NCI-H226 (cell line): ENCODE results near the gene ATG101.

ENCODE experiments used
- DNase-seq: peaks from one replicate; pipeline ENCODE4 v3.0.0-alpha.2; 2015

Gene ATG101, protein sequence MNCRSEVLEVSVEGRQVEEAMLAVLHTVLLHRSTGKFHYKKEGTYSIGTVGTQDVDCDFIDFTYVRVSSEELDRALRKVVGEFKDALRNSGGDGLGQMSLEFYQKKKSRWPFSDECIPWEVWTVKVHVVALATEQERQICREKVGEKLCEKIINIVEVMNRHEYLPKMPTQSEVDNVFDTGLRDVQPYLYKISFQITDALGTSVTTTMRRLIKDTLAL

DNA sequence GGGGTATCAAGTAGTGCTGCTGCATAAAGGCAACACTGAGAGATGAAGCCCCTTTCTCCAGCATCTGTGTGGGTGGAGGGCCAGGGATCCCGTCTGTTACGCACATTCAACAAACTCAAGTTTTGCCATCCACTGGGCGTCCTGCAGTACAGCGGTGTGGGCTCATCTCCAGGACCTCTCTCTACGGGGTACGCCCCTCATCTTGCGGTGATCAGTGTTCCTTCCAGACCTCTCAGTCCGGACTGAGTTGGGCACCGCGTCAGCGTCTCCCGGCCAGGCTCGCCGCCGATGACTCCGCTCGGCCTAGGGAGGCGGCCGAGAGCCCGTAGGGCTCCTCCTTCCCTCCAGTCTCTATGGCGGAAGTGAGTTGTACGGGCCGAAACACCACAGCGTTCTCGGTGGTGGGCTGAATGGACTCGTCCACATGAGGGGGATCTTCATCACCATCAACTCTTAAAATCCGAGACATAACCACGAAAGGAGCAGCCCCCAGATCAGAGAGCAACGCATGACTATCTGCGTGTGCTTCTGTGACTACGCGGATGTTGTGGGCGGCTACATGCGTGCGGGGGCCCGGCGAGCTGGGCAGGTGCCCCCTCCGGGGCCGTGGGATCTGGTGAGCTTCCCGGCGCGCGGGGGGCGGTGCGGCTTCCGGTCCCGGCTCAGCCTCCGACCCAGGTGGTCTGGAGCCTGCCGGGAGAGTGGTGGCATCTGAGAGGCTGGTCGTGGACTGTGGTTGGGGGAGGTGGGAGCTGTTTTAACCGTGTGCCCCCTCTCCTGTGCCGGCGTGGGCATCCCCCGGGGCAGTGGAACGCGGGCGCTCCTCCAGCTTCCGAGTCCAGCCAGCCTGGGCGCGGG is at the start of gene ATG101:
Gene ATG101, plus strand, starts transcription at position 652 of the 858 bp plus-strand sequence. CDS start 3,673 bp downstream, outside the sequence.
- peak; percentile 95 for DNase-seq

DNA sequence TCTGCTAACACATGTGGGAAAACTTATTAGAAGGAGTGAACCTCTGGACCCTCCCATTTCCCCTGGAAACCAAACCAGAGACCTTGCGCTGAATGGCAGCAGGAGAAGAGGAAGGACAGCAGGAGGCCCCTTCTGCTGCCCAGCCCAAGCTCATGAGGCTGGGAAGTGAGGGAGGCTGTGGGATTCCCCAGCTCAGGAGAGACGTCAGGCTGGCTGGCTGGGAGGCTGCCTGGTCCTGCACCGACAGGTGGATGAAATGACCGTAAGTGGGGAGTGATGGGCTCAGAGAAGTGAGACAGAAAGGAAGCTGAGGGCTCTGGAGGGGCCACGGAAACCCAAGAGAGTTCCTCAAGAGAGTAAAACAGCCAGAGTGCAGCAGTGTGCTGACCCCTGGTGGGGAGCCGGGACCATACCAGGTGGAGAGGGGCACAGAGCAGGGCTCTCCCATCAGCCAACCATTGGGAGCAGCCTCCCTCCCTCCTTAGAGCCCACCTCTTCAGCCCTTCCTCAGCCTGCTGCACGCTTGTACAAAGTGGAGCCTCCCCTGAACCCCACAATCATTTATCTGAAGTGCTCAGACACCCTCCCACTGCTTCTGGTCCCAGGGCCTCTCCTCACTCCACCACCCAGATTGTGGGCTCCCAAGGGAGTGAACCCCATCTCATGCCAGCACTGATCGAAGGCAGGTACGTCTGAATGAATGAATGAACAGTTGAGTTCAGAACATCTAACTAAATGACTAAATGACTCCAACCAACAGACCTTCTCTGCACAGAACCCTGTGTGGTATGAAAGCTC is 49.0 kb upstream of the ATG101 start:
- DNase-seq, result peak; percentile 29

DNA sequence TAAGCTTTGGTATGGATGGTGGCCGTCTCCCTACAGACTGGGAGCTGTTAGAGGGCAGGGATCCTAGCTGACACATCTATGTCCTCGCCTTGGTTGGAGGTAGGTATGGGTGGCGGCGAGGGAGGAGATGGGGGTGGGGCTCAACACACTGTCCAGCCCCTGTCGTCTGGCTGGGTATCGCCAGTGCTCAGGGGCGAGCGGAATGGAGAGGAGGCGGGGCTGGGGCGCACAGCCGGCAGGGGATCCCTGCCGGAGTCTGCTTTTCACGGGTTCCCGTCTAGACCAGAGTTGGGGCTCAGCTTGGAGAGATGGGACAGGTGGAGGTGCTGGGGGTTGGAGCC is 47.0 kb upstream of the ATG101 start:
- no peak for DNase-seq

DNA sequence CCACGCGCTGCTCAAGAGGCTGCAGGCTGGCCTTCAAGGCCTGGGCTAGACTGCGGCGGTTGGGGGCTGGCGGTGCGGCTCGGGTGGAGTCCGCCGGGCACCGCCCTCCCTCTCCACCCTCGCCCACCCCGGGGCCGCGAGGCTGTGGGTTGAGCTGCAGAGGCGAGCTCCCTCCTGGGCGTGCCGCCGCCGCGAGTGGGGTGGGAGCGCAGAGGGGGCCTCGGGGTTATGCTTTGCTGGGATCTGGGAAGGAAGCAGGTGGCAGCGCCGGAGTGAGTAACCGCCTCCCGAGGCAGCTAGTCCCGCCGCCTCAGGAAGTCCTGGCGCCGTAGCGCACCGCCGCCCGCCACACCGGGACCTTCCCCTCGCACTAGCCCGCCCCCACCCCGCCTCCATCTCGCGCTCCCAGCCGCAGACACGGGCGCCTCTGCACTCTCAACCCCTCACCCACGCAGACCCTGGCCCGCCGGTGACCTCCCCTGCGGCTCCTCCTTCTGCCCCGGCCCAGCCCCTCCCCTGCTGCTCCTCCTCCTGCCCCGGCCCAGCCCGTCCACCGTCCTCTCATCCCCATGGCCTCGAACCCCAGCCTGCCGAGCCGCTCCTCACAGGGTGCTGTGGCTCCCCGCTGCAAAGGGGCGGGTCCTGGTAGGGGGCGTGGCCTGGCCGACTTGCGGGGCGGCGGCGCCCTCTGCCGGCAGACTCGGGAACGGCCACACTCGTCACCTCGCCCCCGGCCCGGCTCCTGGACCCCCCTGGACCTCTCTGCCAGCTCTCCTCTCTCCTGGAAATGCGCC is 46.4 kb upstream of the ATG101 start:
- peak; percentile 59 for DNase-seq

- DNase-seq, result no peak
Measured at GRCh38 chr12:52023976-52024688, 45.6 kb upstream of the ATG101 start.

DNA sequence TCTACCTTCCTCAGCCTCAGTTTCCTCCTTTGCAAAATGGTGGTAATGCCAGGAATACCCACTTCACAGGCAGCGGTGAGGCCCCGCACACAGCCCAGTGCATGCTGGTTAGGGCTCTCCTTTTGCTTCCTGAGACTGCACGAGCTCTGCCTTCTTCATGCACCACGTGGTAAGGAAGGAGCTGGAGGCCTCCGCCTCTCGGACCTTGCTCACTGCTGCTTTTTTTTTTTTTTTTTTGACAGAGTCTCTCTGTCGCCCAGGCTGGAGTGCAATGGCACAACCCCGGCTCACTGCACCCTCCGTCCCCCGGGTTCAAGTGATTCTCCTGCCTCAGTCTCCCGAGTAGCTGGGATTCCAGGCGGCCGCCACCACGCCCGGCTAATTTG is 44.9 kb upstream of the ATG101 start:
- peak; percentile 81 for DNase-seq

DNA sequence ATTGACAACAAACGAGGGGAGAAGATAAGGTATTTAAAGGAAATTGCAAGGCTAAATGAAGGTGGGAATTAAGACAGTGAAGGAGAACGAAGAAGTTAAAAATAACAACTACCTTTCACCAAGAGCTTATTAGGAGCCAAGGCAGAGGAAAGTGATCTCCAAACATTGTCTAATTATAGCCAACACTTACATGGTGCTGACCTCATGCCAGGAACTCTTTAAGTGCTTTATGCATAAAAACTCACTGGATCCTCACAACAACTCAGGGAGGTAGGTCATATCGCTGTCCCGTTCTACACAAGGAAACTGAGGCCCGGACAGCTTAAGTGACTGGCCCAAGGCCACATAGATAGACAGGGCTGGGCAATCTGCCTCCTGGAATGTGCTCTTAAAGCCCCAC is 43.5 kb upstream of the ATG101 start:
- DNase-seq, result no peak

- no peak for DNase-seq
Measured at GRCh38 chr12:52027085-52027843, 42.5 kb upstream of the ATG101 start.

DNA sequence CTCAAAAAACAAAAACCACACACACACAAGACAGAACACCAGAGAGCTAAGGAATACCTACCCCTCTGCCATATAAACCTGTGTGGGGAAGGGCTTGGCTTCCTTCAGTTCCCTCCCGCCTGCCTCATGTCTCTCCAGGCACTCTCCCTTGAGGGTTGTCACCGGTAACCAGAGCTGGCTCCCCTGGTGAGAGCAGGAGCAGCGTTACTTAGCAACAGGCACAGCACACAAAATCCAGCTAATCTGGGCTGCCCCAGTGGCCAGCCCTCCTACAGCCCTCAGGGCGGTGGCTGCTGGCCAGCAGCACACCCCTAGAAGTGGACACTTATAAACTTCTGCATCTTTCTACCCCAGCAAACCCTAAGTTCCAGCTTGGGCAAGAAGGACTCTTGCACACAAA is 40.1 kb upstream of the ATG101 start:
- DNase-seq, result peak; percentile 57

GRCh38 chr12:52032446-52032803 is 37.4 kb upstream of the ATG101 start:
- peak; percentile 60 for DNase-seq

DNA sequence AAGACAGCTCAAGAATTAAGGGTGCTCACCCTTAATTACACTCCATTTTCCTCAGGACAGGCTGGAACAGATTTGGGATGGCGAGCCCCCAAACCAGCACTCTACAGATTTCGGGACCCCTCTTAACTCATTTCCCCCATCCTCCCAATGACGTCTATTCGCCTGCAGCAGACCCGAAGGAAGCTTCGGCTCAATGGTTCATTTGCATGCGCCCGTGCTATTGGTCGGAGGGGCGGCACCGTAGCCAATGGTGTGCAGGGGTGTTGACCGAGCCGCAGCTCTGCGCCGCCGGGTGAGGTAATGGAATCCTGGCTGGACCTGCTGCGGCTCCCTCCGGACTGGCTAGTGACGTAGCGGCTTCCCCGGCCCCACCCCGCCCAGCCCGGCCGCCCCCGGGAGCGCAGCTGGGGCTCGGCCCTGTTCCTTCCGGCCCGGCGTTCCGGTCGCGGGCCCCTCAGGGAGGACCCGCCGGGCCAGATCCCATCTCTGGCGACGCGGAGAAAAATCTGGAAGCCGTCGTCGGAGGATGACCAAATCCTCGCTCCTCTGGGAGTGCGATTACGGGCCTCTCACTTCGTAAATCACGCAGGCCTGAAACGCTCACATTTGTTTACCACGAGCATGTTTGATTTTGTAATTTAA is 36.9 kb upstream of the ATG101 start:
- peak; percentile 100 for DNase-seq

GRCh38 chr12:52033446-52034140 is 36.2 kb upstream of the ATG101 start:
- no peak for DNase-seq

GRCh38 chr12:52035190-52035589 is 34.6 kb upstream of the ATG101 start:
- DNase-seq, result no peak

DNA sequence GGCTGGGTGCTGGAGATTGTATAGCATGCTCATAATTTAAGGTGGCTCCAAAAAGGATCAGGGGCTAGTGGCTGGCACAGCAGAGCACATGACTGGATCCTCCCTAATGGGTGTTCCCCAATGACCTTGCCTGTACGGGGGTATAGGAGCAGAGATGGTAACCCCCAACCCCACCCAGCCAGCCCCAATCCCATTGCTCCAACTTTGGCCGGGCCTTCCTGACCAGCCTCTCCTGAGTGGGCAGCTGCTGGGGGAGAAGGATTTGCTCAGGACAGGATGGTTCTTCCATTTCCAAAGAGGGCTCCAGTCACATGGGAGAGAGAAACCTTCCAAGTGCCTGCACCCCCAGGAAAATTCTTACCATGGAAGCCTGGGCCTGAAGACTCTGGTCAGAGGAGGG is 33.9 kb upstream of the ATG101 start:
- no peak for DNase-seq

GRCh38 chr12:52036587-52037171 is 33.1 kb upstream of the ATG101 start:
- peak; percentile 63 for DNase-seq

GRCh38 chr12:52037248-52037861 is 32.4 kb upstream of the ATG101 start:
- no peak for DNase-seq

GRCh38 chr12:52038447-52038846 is 31.3 kb upstream of the ATG101 start:
- DNase-seq, result no peak

DNA sequence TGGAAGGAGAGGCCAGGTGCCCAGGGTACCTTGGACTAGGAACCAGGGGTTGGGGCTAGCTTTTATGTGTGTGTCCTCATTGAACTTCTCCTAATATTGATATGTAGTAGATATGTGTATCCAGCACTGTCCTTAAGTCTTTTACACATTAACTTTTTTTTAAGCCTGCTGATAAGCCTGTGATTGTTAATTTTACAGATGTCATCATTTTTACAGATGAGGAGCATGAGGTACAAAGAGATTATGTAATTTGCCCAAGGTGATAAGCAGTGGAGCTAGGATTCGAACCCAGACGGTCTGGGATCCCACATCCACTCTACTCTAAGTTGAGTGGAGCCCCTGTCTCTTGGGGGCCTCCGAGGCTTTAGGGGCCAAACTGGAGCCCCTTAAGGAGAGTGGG is 28.7 kb upstream of the ATG101 start:
- no peak for DNase-seq

- DNase-seq, result peak; percentile 71
Measured at GRCh38 chr12:52041695-52042123, 28.1 kb upstream of the ATG101 start.
